VCaP (cell line): Measurements from ENCODE around the gene PRKG1.

Experiments used
- H3K27ac ChIP-seq: fragments of 450-650 bp; 2 replicates; pipeline ENCODE4 v1.5.1; 2017
- TF ChIP-seq, protein P1 (sequence below): fragments of 450-650 bp; conservative IDR thresholded peaks from 2 replicates; pipeline ENCODE4 v1.5.1; 2017; ENCODE audit warnings: mild to moderate bottlenecking, moderate library complexity

Gene PRKG1

DNA sequence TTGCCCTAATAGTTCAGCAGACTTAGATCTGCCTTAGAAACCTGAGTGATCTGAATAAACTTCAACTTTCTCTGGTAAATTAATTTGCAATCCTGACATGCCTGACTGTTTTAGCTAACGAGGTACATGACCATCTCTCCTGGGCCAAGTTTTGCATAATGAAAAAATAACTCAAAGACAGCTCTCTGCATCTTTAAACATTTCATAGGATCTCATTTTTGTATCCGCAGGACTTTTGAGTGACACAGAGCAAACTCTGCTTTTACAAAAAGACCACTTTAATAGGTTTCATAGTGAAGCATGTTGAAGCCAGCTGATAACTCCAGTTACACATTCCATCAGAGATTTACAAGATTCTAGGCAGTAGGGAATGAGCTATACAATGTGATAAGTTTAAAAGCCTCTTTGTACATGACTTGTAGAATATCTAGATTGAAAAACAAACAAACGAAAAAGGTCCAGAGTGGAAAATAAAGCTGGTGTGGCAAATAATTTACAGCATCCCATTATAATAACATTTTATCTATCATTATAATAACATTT is 2.1 kb downstream of the PRKG1 start:
- TF ChIP-seq, protein P1, sequence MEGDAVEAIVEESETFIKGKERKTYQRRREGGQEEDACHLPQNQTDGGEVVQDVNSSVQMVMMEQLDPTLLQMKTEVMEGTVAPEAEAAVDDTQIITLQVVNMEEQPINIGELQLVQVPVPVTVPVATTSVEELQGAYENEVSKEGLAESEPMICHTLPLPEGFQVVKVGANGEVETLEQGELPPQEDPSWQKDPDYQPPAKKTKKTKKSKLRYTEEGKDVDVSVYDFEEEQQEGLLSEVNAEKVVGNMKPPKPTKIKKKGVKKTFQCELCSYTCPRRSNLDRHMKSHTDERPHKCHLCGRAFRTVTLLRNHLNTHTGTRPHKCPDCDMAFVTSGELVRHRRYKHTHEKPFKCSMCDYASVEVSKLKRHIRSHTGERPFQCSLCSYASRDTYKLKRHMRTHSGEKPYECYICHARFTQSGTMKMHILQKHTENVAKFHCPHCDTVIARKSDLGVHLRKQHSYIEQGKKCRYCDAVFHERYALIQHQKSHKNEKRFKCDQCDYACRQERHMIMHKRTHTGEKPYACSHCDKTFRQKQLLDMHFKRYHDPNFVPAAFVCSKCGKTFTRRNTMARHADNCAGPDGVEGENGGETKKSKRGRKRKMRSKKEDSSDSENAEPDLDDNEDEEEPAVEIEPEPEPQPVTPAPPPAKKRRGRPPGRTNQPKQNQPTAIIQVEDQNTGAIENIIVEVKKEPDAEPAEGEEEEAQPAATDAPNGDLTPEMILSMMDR = no peak
- no peak overlapping the region for H3K27ac ChIP-seq

DNA sequence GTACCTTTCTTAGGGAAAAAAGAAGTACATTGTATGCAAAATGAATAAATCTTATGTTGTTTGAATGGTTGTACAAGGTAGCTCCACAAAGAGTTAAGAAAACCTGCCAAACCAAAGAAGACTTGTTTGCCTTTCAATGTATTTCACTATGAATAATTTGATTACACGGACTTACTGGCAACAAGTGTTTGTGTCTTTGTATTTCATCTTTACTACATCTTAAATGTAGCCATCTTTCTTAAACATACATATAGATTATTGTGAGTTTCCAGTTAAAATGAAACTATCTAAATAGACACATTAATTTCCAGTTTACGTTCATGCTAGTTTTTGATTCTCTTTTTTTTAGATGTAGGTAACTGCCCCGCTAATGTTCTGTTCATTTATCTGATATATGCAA is 2.8 kb downstream of the PRKG1 start:
- no peak overlapping the region for H3K27ac ChIP-seq
- TF ChIP-seq, protein P1 = no peak

DNA sequence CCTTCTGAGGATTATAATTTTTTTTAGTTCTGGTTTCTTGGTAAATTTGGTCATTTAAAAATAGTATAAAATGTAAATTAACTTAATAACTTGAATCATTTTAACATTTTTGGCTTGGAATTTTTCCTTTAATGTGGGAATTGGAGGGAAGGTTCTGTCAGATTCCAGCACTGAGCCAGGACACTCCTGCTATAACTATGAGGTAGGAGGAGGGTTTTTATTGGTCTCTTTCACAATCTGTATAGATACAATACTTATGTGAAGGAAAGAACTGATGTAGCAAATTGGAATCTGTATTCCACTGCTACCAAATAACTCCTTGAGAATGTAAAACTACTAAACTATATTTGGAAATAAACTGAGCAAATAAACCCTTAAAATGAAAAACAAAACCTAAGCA is 3.2 kb downstream of the PRKG1 start:
- TF ChIP-seq, protein P1 = no peak
- no peak overlapping the region for H3K27ac ChIP-seq

DNA sequence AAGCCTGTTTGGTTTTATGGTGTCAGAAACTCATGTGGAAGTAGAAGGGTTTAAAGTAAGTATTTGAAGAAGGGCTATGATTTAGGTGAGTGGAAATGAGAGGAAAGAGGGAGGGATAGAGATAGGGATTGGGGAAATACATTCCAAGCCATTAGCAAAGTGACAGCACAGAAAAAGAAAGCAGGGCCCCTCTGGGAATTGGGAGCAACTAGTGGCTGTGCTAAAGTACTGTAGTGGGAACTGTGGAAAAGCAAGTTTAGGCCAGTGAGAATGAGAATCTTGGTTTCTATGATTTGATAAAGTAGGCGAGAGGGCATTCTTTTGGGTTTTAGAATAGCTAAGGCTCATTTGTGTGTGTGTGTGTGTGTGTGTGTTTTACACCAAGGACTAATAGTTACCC is 5.0 kb downstream of the PRKG1 start:
- TF ChIP-seq, protein P1 = no peak
- no peak overlapping the region for H3K27ac ChIP-seq

DNA sequence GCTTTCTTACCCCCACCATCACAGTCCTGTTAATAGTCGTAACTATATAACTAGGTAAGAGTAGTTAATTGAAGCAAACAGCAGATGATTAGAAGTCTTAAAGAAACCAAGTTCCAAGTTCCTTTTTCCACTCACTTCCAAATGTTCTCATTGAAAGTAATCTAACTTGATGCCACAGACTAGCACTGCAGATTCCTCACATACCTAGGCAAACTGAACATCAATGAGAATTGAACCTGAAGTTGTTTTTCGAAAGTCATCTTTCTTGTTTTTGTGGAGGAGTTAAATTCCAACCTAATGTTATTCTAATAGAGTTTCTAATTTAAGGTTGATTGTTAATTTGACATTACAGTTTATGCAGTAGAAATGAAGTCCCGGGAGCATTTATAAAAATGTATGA is 5.5 kb downstream of the PRKG1 start:
- H3K27ac ChIP-seq = no peak overlapping the region
- TF ChIP-seq, protein P1 = no peak

DNA sequence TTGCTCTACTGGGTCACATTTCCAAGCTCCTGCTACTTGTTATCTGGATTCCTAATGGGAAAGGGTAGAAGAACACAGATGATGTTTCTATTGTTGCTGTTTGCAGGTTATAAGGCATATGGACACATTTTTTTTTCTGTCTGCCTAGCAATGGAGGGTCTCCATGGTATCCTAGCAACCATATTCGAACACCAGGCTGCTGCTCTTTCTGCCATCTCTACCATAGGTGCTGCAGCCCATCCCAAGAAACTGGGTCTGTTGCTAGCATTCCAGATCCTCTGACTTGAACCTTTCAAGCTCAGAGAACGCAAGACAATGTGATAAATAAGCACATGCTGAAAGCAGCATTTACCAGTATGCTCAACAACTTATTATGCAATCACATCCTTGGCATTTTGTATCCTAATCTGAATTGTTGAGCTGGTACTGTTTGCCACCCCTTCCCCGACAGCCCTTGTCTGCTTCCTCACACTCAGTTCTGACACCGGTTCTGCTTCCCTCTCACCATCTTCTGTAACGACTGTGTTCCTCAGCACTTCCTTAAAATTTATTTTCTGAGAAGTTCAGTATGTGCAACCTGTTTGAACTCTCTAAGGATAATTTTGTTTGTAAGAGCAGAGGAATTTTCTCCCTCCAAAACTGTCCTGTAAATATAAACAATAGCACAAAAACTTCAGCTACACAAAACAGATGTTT is 6.2 kb downstream of the PRKG1 start:
- no peak overlapping the region for H3K27ac ChIP-seq
- TF ChIP-seq, protein P1 = no peak

DNA sequence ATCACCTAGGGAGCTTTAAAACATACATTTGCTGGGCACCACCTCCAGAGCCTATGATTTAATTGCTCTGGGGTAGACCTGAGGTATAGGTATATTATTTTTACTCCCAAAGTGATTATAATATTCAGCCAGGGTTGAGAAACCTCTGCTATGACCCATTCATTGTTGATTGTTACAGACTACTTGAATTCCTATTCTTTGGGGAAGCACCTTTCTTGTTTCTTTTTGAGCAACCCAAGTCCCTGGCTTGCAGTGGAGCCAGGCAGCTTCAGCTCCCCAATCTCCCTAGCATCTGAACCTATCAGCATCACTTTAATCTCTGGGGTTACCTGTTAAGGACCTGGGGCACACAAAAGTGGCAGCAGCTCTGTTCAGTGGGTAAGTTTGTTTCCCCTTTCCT is 8.6 kb downstream of the PRKG1 start:
- no peak overlapping the region for H3K27ac ChIP-seq
- TF ChIP-seq, protein P1 = no peak
